Effector CD4-positive, alpha-beta T cell (primary cell): ENCODE data around the gene TRAPPC5.

Source experiments
- DNase-seq: peaks from one replicate; pipeline ENCODE4 v3.0.0-alpha.2; 2020

Gene TRAPPC5

DNA sequence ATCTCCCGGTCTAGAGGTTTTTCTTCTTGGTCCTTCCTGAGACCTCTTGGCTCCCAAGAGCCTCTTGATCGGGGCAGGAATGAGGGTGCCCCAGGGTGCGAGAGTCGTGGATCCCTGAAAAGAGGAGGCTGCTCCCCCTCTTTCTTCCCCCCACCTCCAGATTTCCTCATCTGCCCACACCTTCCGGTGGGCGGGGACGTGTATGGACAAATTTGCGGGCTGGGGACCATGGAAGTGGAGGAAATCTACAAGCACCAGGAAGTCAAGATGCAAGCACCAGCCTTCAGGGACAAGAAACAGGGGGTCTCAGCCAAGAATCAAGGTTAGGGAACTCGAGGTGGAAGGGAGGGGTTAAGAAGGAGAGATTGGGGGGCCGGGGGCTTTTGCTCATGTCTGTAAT lies 3.8 kb upstream of the TRAPPC5 start, which contains the start of gene MCEMP1:
Gene MCEMP1, plus strand, starts transcription at position 237 of the 400 bp plus-strand sequence. Its CDS starts 31 bp downstream, at position 268.
- no peak for DNase-seq

DNA sequence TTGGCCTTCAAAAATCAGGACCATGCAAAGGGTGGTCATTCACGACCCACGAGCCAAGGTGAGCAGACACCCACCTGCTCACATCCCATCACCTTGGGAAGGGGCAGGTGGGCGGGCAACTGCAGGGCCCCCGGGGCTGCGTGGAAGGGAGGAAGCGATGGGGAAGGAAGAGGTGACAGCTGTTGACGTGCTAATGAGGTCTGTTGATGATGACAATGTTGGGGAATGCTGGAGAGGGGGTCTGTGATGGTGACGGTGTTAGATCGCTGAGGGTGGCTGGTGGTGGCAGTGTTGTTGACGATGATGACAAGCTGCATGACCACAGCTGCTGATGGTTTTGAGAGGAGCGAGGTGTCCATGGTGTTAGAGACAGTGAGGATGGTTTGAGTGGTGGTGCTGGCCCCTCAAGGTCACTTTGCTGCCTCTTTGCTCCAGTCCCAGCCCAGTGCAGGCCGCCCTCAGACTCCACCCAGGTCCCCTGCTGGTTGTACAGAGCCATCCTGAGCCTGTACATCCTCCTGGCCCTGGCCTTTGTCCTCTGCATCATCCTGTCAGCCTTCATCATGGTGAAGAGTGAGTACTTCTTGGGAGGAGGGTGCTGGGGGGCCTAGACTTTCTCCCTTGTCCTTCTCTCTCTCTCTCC lies 2.8 kb upstream of the TRAPPC5 start:
- no peak for DNase-seq

DNA sequence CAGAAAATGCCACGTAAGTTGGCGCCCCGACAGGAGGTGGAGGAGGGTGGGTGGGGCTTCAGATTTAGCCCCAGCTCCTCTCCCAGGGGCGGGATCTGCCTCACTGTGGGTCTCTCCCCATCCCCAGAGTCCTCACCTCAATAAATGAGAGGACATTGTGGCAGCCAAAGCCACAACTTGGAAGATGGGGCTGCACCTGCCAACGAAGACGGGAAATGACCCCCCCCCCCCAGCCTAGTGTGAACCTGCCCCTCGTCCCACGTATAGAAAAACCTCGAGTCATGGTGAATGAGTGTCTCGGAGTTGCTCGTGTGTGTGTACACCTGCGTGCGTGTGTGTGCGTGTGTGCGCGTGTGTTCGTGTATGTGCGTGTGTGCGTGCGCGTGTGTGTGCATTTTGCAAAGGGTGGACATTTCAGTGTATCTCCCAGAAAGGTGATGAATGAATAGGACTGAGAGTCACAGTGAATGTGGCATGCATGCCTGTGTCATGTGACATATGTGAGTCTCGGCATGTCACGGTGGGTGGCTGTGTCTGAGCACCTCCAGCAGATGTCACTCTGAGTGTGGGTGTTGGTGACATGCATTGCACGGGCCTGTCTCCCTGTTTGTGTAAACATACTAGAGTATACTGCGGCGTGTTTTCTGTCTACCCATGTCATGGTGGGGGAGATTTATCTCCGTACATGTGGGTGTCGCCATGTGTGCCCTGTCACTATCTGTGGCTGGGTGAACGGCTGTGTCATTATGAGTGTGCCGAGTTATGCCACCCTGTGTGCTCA lies 1.5 kb upstream of the TRAPPC5 start:
- peak; percentile 60 for DNase-seq

DNA sequence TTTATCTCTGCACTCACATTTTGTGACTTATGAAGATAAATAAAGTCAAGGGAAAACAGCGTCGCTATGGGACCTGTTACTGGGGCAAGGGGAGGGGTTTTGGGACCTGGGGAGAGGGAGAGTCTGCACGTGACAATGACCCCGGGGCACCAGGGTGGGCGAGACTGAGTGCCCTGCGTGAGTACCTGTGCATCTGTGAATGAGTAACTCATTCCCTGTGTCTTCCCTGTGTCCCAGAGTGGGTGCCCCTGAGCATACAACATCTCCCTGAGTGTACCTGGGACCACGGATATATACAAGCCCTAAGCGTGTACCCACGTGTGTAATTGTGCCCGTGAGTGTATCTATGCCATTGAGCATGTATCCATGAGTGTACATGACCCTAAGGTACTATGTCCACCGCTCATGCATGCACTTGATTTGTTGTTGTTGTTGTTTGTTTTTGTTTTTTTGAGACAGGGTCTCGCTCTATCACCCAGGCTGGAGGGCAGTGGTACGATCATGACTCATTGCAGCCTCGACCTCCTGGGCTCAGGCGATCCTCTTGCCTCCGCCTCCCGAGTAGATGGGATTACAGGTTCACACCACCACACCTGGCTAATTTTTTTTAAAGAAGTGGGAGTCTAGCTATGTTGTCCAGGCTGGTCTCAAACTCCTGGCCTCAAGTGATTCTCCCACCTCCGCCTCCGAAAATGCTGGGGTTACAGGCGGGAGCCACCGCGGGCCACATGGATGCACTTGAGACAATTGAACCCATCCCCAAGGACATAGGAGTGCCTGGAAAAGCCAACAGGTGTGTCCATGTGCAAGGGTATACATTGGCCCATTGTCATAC lies 645 bp upstream of the TRAPPC5 start:
- DNase-seq: no peak

DNA sequence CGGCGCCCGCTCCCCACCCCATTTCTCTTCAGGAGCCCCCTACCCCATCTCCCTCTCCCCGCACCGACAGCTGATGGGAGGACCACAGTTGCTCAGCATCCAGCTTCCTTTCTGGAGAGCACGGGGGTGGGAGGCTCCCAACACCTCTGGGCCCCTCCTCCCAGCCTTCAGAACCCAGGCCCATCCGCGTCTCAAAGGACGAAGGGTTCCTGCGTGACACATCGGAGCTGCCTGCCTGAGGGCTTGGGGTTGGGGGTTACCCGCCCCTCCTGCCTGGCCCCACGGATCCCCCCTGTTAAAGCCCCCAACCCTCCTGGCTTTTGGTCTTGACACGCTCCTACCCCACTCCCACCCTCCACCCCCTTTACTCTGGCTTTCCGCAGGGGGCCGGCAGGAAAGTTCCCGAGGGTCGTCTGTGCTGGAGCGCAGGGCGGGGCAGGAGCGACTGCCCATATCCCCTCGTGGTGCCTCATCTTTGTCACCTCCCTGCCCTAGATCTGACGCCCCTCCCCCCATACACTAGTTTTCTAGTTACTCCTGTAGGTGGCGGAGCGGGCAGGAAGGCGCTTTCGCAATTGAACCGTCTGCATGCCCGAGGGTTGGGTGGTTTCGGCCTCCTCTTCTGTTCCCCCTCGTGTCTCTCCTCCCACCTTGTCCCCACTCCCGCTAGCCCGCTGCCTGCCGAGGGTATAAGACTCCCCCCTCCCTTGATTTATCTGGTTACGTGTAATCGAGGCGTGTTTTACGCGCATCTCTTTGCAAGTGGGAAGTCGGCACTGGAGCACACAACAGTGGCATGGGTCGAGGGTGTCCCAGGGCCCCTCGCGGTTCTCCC lies 924 bp downstream of the TRAPPC5 start:
- DNase-seq: peak; percentile 79

DNA sequence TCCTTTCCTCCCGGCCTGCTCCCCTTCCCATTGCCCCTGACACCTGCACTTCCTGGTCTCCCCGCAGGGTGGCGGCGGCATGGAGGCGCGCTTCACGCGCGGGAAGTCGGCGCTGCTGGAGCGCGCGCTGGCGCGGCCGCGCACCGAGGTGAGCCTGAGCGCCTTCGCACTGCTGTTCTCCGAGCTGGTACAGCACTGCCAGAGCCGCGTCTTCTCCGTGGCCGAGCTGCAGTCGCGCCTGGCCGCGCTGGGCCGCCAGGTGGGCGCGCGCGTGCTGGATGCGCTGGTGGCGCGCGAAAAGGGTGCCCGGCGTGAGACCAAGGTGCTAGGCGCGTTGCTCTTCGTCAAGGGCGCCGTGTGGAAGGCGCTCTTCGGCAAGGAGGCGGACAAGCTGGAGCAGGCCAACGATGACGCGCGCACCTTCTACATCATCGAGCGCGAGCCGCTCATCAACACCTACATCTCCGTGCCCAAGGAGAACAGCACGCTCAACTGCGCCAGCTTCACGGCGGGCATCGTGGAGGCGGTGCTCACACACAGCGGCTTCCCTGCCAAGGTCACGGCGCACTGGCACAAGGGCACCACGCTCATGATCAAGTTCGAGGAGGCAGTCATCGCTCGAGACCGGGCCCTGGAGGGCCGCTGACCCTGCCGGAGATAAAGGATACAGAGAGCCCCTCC lies 1.7 kb downstream of the TRAPPC5 start:
- DNase-seq: no peak

DNA sequence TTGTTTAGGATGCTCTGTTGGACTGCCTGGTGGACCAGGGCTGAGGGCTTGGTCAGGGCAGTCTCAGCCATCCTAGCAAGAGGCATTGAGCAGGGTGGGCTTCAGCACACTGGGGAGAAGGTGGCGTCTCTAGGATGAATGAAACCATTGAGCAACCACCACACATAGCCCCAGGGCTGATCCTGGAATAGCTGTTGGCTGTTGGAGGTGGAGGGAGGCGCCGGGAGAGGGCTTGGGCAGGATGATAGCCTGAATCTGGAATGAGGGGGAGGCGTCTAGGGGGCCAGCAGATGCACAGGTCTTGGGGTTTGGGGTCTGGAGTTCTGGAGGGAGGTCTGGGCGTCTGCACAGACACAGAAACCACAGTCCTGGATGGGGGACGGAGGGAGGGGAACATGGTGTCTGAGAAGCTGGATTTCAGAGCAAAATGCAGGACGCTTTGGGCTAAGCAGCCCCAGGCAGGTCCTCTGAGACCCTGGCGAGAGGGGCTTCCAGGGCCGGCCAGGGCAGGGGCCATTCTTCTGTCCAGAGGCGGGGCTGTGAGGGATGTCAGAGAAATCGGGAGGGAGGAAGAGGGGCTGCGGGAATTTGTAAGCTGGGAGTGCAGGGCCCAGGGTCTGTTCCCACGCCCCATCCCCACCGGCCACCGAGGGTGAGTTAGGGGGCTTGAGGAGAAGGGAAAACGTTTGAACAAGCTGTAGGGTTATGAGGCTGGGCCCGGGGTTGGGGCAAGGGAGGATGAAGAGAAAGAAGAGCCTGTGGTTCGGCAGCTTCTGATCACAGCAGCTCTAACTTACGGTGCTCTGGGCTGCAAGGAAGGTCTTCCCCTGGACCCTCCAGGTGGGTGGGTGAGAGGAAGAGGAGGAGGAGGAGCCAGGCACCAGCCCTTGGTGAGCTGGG lies 5.2 kb downstream of the TRAPPC5 start:
- no peak for DNase-seq

DNA sequence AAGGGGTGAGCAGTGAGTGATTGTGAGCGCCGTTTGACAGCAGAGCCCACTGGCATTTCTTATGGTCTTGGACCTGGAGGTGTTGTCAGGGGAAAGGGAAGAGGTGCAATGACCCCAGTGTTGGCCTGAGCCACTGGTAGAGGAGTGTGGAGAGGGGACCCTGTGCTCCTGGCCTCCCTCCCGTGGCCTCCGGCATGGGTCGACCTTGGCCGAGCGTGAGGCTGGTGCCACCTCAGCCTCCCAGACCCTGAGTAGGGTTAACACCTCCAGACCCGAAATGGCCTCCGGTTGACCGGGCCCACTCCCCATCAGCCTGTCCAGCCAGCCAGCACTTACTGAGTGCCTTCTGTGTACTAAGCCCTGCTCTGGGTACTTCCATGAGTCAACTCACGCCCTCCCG lies 6.5 kb downstream of the TRAPPC5 start:
- DNase-seq: no peak

DNA sequence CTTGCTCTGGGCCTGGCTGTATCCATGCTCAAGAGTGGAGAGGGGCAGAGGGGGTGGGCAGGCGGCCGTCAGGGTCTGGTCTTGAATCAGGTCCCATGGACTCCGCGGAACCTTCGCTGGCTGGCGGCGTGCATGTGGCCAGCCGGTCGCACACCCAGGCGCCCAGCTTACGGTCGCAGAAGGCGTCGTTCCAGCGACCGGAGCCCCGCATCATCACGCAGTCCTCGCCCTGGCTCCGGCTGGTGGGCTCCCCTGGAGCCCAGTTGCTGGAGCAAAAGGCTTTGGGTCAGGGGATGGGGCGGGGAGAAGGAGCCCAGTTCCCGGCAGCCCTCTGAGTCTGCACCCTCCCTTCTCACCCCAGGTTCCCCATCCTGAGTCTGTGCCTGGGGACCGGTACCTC lies 8.5 kb downstream of the TRAPPC5 start:
- no peak for DNase-seq

DNA sequence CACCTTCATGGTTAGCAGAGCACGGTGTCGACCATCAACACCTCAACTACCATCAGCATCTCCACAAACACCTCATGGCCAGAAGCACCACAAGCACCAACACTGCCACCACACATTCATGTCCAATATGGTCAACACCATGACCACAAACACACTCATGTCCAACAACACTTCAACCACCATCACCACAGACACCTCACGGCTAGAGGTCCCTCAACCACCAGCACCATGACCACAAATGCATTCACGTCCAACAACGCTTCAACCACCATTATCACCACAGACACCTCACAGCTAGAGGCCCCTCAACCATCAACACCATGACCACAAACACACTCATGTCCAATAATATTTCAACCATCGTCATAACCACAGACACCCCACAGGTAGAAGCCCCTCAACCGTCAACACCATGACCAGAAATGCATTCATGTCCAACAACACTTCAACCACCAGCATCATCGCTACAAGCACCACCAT lies 10.2 kb downstream of the TRAPPC5 start:
- DNase-seq: no peak

DNA sequence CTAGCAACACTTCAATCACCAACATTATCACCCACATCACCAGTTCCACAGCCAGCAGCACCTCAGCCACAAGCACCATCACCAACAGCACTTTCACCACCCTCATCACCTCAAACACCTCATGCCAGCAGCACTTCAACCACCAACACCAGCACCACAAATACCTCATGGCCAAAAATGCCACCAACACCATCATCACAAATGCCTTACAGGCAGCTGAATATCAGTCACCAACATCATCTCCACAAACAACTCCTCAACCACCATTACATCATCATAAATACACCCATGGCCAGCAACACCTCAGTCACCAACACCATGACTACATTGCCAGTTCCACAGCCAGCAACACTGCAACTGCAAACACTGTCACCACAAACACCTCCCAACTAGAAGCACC lies 10.9 kb downstream of the TRAPPC5 start:
- DNase-seq: no peak

DNA sequence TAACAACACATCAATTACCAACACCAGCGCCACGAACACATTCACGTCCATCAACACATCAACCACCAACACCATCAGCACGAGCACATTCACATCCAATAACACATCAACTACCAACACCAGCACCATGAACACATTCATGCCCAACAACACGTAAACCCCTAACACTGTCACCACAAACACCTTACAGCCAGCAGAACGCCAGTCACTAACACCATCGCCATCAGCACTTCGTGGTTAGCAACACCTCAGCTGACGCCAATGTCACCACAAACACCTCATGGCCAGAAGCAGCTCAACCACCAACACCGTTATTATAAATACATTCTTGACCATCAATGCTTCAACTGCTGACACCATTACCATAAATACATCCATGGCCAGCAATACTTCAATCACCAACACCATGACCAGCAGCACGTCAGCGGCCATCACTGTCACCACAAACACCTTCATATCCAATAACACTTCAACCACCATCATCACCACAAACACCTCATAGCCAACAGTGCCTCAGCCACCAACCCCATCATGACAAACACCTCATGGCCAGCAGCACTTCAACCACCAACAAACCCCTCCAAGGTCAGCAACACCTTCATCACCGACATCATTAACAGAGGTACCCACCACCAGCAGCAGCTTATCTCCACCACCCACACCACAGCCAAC lies 11.9 kb downstream of the TRAPPC5 start:
- no peak for DNase-seq

DNA sequence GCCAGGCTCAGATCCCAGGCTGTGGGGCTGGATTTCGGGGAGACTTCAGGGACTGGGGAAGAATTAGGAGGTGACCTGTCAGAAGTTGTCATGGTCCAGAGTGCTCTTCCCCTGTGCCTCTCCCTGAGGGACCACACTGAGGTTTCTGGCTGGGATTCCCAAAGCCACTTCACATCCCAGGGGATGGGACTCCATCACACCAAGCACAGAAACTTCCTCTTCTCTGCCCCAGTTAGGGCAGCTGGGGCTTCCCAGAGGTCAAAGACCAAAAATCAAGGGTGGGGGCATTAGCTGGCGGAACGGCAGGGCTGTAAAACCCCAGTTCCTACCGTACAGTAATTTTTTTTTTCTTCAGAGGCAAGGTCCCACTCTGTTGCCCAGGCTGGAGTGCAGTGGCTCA lies 13.9 kb downstream of the TRAPPC5 start:
- no peak for DNase-seq

DNA sequence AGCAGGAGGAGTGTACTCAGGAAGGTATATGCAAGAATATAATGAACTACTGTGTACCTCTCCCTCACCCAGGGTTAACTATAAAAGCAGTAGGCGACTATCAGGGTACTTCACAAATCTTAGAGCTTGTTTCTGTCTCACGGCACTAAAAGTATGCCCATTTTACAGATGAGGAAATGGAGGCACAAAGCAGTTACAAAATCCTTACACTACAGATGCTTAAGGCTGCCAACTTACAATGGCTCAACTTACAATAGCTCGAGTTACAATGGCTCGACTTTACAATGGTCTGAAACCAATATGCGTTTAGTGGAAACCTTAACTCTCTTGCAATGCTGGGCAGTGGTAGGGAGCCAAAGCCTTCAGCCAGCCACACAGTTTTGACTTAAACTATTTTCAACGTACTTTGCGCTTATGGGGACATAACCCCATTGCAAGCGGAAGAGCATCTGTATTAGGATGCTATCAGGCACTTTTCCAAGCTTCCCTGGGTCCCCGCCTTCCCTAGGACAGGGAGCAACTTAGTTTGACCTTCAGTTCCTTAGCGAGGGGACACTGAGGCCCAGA lies 17.2 kb downstream of the TRAPPC5 start:
- DNase-seq: no peak

DNA sequence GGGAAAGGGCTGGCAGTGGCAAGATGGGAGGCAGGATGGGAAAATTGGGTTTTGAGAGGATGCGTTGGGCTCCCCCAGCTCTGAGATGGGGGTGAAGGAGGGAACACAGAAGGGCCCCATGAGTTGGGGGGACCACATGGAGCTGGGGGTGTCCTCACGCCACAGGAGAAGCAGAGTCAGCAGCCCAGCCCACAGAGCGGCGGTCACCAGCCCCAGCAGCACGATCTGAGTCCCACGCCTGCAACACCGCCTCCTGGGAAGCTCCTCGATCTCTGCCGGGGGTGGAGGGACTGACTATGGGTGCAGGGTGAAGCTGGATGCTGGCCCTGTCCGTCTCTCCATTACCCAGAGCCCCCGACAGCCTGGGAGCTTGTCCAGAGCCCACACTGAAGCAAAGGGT lies 17.9 kb downstream of the TRAPPC5 start:
- DNase-seq: no peak

DNA sequence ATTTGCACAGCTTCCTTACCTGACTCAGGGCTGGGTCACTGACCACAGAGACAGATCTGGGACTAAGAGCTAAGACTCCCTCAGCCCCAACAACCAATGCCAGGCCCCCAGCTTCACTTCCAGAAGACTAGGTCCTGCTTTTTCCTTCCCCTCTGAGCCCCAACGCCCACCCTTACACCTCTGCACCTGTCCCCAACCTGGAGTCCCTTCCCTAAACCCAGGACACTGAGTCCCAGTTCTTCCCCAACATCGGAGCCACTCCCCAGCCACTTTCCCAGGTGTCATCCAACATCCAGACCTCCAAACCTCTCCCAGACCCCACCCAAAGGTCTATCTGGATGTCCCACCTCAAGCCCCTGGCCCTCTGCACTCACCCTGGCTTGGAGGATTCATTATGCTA lies 18.4 kb downstream of the TRAPPC5 start:
- DNase-seq: no peak

DNA sequence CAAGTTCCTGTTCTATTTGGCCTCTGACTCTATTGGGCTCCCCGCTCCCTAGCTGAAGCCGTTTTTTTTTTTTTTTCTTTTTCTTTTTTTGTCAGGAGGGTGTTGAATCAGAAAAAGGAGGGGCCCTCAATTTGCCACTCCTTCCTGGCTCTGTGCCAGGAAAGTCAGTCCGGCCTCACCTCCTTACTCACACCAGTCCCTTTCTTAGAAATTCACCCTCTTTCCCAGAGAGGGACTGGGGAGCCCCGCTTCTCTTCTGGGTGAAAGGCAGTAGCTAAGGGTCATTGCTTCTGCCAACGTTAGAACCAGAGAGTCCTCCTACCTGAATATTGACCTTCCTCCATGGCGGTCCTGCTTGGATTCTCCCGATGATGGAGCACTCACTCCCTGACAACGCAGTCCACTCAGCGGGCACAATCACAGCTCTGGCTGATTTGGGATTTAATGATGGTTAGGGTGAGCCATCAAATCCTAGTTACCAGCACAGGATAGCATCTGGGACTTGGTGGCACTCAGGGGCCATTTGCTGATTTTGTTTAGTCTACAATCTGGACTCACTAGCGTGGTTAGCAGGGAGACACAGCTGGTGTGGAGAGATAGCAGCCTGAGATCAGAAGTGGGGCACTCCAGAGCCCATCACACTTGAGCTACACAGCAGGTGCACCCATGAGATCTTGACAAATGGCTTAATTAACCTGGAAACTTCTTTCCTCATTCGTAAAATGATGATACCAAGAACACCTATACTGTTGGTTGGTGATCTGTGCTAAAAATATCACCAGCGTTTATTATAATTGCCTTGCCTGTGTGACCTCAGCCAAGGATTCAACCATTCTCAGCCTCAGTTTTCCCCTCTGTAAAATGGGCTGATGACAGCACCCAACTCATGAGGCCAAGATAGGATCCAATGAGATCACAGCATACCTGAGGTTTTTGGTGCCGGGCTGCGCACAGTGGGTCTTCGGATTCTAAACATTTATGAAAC lies 19.1 kb downstream of the TRAPPC5 start:
- DNase-seq: no peak

DNA sequence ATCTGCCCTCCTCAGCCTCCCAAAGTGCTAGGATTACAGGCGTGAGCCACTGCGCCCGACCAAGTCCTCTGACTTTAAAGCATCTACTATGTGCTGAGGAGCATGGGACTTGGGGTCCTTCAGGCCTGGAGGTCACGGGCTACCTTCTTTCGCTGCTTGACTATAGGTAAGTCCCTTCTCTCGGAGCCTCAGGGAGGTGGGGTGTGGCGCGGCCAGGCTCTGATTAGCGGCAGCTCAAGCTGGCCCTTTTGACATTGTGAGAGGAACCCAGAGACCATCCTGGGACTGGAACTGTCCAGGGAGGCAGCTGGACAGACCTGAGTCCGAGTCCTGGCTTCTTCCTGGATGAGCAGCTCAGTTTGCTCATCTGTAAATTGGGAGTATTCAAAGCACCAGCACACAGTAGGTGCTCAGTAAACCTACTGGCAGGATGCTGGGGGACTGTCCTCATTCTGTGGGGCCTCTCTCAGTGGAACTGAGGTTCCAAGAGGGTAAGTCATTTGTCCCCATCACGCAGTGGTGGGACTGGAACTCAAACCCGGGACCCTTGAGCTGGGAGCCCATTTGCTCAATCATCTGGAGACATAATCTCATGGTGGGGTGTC lies 20.5 kb downstream of the TRAPPC5 start:
- no peak for DNase-seq
